Suprapubic skin (tissue), 3 donors: ENCODE data around the gene SMAD2.

ENCODE experiments used
- CTCF ChIP-seq, 2 donors: fragments of 200-600 bp in 1 of 2; fragments of 450-650 bp in 1 of 2; sonication (generic) in 1 of 2; IDR thresholded peaks; one replicate each; pipeline ENCODE4 v1.5.1; 2016 to 2019; ENCODE audit warnings: antibody characterized with exemption in 2 of 2, mild to moderate bottlenecking in 1 of 2, moderate library complexity in 1 of 2
- POLR2AphosphoS5 ChIP-seq, 3 donors: sonication (generic); formaldehyde crosslinking; IDR thresholded peaks; one replicate each; pipeline ENCODE4 v1.6.1; 2017; ENCODE audit warnings: antibody characterized with exemption in 3 of 3

- TF ChIP-seq CTCF (IDR thresholded peaks at IDR 0.05): no peak
- TF ChIP-seq POLR2AphosphoS5 (IDR thresholded peaks at IDR 0.05): no peak
Measured at GRCh38 chr18:47944972-47945852, 14.8 kb upstream of the SMAD2 start.
